ENCODE measurements around the gene OR11A1. TPM values are rescaled to one million over a fixed set of nuclear protein-coding genes. Genes with fewer than 3 reads are reported as not detected.

The OR11A1 gene
- total RNA-seq, 1 experiment from 2014 or later = not detected

DNA sequence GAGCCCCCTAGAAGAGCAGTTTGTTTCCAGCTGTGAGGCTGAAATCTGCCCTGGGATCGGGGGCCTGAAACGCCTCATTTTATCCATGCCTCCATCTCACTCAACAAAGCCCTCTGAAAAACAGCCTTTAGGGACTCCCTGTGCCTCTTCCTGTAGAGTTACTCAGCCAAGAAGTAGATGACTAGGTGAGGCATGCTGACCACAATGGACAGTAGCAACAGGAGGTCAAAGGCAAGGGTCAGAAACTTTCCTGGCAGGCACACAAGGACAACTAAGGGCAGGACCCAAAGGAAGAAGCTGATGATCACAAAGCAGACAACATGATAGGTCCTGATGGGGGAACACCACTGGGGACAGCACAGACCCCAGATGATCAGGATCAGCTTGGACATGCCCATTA lies 18.1 kb upstream of the OR11A1 start:
- Histone ChIP-seq H2AFZ (ENCODE audit: low read length) (no peak overlapping the region), H3K79me2 (ENCODE audit: insufficient read depth, low read length) (no peaks in the 10 kb centered on the region), H3K14ac (ENCODE audit: insufficient read depth, low read length) (no peak overlapping the region), H2BK20ac (ENCODE audit: low read depth, low read length, poor library complexity, severe bottlenecking) (no peak overlapping the region), H4K20me1 (ENCODE audit: control insufficient read depth, insufficient read depth, insufficient read length) (no peaks in the 10 kb centered on the region), H3K56ac (ENCODE audit: insufficient read length, low read depth, low read length) (no peak overlapping the region), H3K27ac (ENCODE audit: insufficient read length, low read depth, low read length) (no peak overlapping the region), H3K4me2 (ENCODE audit: insufficient read depth, insufficient read length, low read length) (no peak overlapping the region), H3K18ac (ENCODE audit: insufficient read length, low read depth, low read length) (no peak overlapping the region), H2BK5ac (ENCODE audit: insufficient read length, low read length) (no peak overlapping the region), H2BK15ac (ENCODE audit: low read depth, low read length) (no peak overlapping the region), H3K79me1 (ENCODE audit: insufficient read depth, low read depth, low read length, poor library complexity, severe bottlenecking) (no peaks in the 10 kb centered on the region), H3T11ph (ENCODE audit: low read length) (no peak overlapping the region), H4K8ac (replicated peaks; ENCODE audit: insufficient read length, low read depth, low read length) (no peak overlapping the region), H3K27me3 (ENCODE audit: insufficient read depth, low read length) (no peaks in the 10 kb centered on the region), H4K5ac (ENCODE audit: insufficient read length, low read depth, low read length) (no peak overlapping the region), H2AK5ac (ENCODE audit: insufficient read length, low read length) (no peak overlapping the region), H3K9ac (ENCODE audit: extremely low read depth, insufficient read length, low read length) (no peak overlapping the region), H2BK120ac (ENCODE audit: low read depth, low read length, poor library complexity, severe bottlenecking) (no peak overlapping the region), H2BK12ac (ENCODE audit: insufficient read length, low read depth, low read length) (no peak overlapping the region), H3K4me1 (ENCODE audit: insufficient read depth, low read length) (no peaks in the 10 kb centered on the region), H4K91ac (ENCODE audit: insufficient read length, low read depth, low read length) (no peak overlapping the region), H3K4ac (ENCODE audit: low read depth, low read length) (no peak overlapping the region), H3K23ac (ENCODE audit: insufficient read length, low read depth, low read length) (no peak overlapping the region), H3K23me2 (ENCODE audit: insufficient read length, low read depth, low read length, poor library complexity, severe bottlenecking) (no peaks in the 10 kb centered on the region), H3K9me3 (ENCODE audit: control insufficient read depth, low read depth, low read length) (no peaks in the 10 kb centered on the region)
- no CpG with 5 or more reads among the region's 2 CpGs for WGBS (ENCODE audit: extremely low coverage, insufficient read length, low lambda C conversion rate)
- TF ChIP-seq CTCF (conservative IDR thresholded peaks at IDR 0.05) = no peak
- Mint-ChIP-seq H3K27me3 (ENCODE audit: low read depth) (peaks cover 2% of the 10 kb centered on the region), H3K36me3 (ENCODE audit: insufficient read depth in 1 of 3, low read depth in 3 of 3) (peaks cover 0 to 2% (median 0%) of the 10 kb centered on the region in 3 experiments; a peak in 1 of 7 replicates), H3K4me1 (0 out of 4 replicates have a peak, but pooled peaks cover 0 to 2% of the 10 kb centered on the region in 2 experiments), H3K4me3 (no peak overlapping the region), H3K9me3 (no peaks in the 10 kb centered on the region; a peak in 1 of 5 replicates), H3K27ac (no peak overlapping the region)
- no peak for DNase-seq
